ENCODE data around the gene KLHL10. TPM values are rescaled to one million over a fixed set of nuclear protein-coding genes. Genes with fewer than 3 reads are reported as not detected.

Gene KLHL10
- total and polyA plus RNA-seq, 2 of the 4 experiments (the other 2 are of a cell fraction): 0.18 TPM; not detected in 1

DNA sequence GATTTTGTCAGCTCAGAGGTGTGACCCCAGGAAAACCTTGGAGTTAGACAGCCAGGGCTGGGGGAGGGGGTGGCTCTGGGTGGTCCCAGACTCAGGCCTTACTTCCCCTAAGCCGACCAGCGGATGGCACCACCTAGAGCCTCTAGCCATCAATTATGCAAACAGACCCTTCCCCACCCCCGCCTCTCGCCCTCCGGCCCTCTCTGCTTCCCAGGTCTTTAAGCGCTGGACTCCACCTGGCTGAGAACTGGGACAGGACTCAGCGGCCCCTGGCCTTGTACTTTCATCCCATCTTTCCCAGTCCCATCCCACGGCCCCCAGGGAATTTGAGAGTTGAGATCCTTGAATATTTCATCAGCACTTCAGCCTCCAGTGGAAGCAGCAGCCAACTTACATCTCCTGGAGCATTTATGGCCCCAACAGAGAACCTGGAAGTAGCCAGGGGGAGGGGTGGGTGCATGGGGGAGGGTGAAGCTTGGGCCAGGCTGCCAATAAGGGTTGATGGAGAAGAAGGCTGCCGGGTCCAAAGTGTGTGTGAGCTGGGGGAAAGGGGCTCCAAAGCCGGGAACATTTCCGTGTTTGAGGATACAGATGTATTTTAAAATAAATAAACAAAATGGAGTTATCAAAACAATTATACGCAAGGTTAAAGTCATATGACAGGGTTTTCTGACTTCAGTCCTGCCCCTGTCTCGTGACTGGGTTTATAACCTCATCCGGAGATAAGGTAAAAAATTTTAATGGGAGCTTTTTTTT lies 43.7 kb upstream of the KLHL10 start:
- Histone ChIP-seq H4K8ac (ENCODE audit: low read depth in 2 of 2, low read length in 2 of 2) (peak overlapping the region; percentile 73 to 78; a peak in 3 of 4 replicates), H3K18ac (ENCODE audit: low read depth, low read length) (peak overlapping the region; percentile 92), H3K56ac (ENCODE audit: extremely low read depth, insufficient read depth, low read length) (no peak overlapping the region), H2BK15ac (ENCODE audit: low read depth, low read length) (peak overlapping the region; percentile 82; the same call in 2 of the 3 replicates), H2AK9ac (replicated peaks; ENCODE audit: low read depth, low read length, poor library complexity) (peak overlapping the region; percentile 90), H2BK120ac (ENCODE audit: low read depth, low read length) (peak overlapping the region; percentile 82), H2BK5ac (ENCODE audit: low read depth, low read length, poor library complexity, severe bottlenecking) (peak overlapping the region; percentile 88), H4K5ac (ENCODE audit: low read depth, low read length) (peak overlapping the region; percentile 83), H3K4me1 (ENCODE audit: control insufficient read depth, insufficient read depth, low read length) (peaks cover 26% of the 10 kb centered on the region), H3K4ac (ENCODE audit: low read depth, low read length) (peak overlapping the region; percentile 81), H4K91ac (ENCODE audit: insufficient read depth, low read depth, low read length) (peak overlapping the region; percentile 58), H3K9ac (ENCODE audit: low read depth, low read length) (0 out of 2 replicates have a peak overlapping the region, but pooled peaks have one; percentile 0), H4K20me1 (ENCODE audit: insufficient read depth, low read length) (no peaks in the 10 kb centered on the region), H3K4me3 (ENCODE audit: insufficient read depth, low read depth, low read length) (no peak overlapping the region), H3K14ac (replicated peaks; ENCODE audit: low read depth, low read length) (peak overlapping the region; percentile 49), H3K9me3 (ENCODE audit: control insufficient read depth, insufficient read depth, low read length) (no peaks in the 10 kb centered on the region), H3K27ac (ENCODE audit: insufficient read depth, low read length) (peak overlapping the region; percentile 90), H3K36me3 (ENCODE audit: control insufficient read depth, insufficient read depth, low read length) (no peaks in the 10 kb centered on the region), H3K9me1 (ENCODE audit: insufficient read depth, low read length) (peaks cover 13% of the 10 kb centered on the region), H3K79me1 (ENCODE audit: low read depth in 1 of 2, low read length in 2 of 2) (no peaks in the 10 kb centered on the region), H3K4me2 (ENCODE audit: low read depth, low read length) (peak overlapping the region; percentile 51), H2AK5ac (ENCODE audit: low read depth, low read length) (peak overlapping the region; percentile 95), H2AFZ (replicated peaks; ENCODE audit: low read length, poor library complexity) (peak overlapping the region; percentile 81), H3K27me3 (ENCODE audit: control insufficient read depth, insufficient read depth, low read length) (0 out of 2 replicates have a peak, but pooled peaks cover under 1% of the 10 kb centered on the region), H2BK20ac (ENCODE audit: low read depth, low read length) (peak overlapping the region; percentile 81), H3K23ac (ENCODE audit: low read depth, low read length) (peak overlapping the region; percentile 48; the same call in 1 of the 2 replicates)
- DNase-seq: peak; percentile 59
- intact Hi-C loops (cut with micrococcal nuclease): no loop called here
- ChIA-PET CTCF (interaction anchor here (1.3 kb wide), 1 partner anchor 21 kb away, joined by 5 read pairs; no protein-coding TSS in a partner anchor), POLR2A (ENCODE audit: unreplicated experiment) (interaction anchor here (0.5 to 0.8 kb wide), 2 partner anchors 9 to 124 kb away, joined by 3 to 5 read pairs; no protein-coding TSS in a partner anchor)
- BruUV-seq (replicated peaks): no TSS peak
- TF ChIP-seq, protein P1, sequence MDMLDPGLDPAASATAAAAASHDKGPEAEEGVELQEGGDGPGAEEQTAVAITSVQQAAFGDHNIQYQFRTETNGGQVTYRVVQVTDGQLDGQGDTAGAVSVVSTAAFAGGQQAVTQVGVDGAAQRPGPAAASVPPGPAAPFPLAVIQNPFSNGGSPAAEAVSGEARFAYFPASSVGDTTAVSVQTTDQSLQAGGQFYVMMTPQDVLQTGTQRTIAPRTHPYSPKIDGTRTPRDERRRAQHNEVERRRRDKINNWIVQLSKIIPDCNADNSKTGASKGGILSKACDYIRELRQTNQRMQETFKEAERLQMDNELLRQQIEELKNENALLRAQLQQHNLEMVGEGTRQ (IDR thresholded peaks at IDR 0.05; ENCODE audit: low read depth, low read length): peak; percentile 59
- TF ChIP-seq, protein P2, sequence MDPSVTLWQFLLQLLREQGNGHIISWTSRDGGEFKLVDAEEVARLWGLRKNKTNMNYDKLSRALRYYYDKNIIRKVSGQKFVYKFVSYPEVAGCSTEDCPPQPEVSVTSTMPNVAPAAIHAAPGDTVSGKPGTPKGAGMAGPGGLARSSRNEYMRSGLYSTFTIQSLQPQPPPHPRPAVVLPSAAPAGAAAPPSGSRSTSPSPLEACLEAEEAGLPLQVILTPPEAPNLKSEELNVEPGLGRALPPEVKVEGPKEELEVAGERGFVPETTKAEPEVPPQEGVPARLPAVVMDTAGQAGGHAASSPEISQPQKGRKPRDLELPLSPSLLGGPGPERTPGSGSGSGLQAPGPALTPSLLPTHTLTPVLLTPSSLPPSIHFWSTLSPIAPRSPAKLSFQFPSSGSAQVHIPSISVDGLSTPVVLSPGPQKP (IDR thresholded peaks at IDR 0.05; ENCODE audit: borderline replicate concordance, low read depth, low read length): no peak
- peak; percentile 92 for TF ChIP-seq BHLHE40 (IDR thresholded peaks at IDR 0.05; ENCODE audit: low read depth, low read length)
- no peak; the same call in 1 of the 2 replicates for ATAC-seq (ENCODE audit: low read depth)
- no CpG with 5 or more reads among the region's 14 CpGs for WGBS, 2 experiments (ENCODE audit: extremely low coverage in 2 of 2, insufficient read length in 1 of 2)
- dilution Hi-C loops (cut with HindIII; ENCODE audit: low sequenced_read_pairs, unreplicated experiment): no loop called here
- in situ Hi-C loops (cut with MboI; ENCODE audit: low sequenced_read_pairs): no loop called here

All from IMR-90 (cell line).